Melanocyte of skin (primary cell): ENCODE data around the gene ATOX1. TPM values are rescaled to one million over a fixed set of nuclear protein-coding genes. Genes with fewer than 3 reads are reported as not detected.

ENCODE experiments used
- small RNA-seq, 2 donors: library from RNA; depleted of rRNA; stranded (forward); fragments of <200 nt; gene quantifications; one replicate each; pipeline ENCODE3, GENCODE V24; 2012
- total RNA-seq, 2 donors: library from RNA; depleted of rRNA; stranded (reverse); fragments of >200 nt; gene quantifications; 2 replicates each; pipeline ENCODE4 v1.2.3, GENCODE V29; 2012

Gene ATOX1
- 100 to 1,000 TPM; 246 to 463 TPM for total RNA-seq

DNA sequence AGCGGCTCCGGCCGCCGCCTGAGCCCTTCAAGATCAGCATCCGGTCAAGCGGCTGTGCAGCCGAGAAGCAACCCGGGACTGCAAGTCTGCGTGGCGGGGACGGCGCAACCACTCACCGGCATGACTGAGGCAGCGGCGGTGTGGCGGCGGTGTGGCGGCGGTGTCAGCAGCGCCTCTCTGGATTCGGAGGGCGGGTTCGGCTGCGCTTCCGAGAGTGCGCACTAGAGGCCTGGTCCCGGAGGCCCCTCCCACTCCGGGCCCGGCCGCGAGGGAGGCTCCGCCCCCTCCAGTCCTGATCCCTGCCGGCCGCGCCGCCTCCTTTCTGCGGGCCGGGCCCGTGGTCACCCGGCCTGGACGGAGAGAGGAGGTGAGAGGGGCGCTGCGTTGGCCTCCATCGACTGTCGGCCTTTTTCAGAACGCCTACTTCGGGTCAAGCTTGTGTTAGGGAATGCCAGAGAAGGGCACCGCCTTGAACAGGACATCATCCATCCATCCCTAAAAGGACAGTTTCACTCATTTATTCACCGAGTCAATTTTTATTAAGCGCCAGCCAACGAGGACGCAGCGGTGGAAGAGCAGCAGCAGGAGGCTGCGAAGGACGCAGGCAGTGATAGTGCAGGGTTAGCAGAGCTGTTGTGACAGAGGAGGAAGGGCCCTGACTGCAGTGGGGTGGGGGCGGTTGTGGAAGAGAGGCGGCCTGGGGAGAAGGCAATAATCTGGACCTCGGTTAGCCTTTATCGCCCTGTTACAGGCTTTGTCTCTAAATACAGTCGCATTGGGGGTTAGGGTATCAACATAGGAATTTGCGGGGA is at the start of gene ATOX1:
Gene ATOX1, minus strand, starts transcription at position 202 of the 812 bp plus-strand sequence. Its CDS starts 80 bp downstream, at position 122.

DNA sequence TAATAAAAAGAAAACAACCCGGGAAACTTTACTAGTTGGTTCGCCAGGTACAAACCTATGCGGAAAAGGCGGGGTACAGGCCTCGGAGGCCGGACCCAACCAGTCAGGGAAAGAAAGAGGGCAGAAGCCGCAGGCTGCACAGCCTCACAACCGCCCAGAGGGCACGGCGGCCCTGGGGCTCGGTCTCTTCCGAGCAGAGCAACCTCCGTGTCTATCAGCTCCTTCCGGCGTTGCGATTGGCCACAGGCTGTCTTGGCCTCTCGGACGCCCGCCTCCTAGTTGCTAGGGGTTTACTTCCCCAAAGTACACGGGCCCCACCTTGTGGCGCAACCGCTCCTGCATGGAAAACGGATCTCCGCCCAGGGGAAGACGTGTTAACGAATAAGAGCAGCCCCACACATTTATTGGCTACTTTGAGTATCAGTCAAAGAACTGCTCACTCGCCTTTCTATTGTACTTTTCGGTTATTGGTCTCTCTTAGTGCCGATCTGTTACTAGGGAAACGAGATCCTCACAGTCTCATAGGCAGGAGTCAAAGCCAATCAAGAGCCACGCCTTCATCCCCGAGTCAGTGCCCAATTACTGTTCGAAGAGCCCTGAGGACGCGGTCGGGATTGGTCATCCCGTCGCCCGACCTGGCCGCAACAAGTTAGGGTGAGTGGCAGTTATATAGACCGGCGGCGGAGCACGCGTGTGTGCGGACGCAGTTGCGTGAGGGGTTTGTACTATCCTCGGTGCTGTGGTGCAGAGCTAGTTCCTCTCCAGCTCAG is 13.0 kb upstream of the ATOX1 start, which contains the start of gene G3BP1:
Gene G3BP1, plus strand, starts transcription at position 696 of the 770 bp plus-strand sequence. CDS start 14,667 bp downstream, outside the sequence.

Small RNA genes within 50 kb of the gene (small RNA-seq; reads per million reads assigned to genes)
- gene RN7SKP232, result 0.04 to 0.64 reads per million in 2 donors

Other genes starting within 250 kb of the ATOX1 start
- gene FAT2, start 167.3 kb downstream of the ATOX1 start, total RNA-seq, result 1 to 10 TPM in 1 of 2 donors, under 1 TPM in 1; under 0.01 to 2.4 TPM
- gene SPARC, start 71.7 kb downstream of the ATOX1 start, total RNA-seq, result 100 to 1,000 TPM; 438 to 998 TPM
- 100 to 1,000 TPM; 155 to 366 TPM for gene G3BP1, start 13.3 kb upstream of the ATOX1 start, total RNA-seq
- not detected for gene GLRA1, start 166.2 kb upstream of the ATOX1 start, total RNA-seq